SK-N-MC (cell line): Measurements from ENCODE around the gene PDIA6.

ENCODE experiments used
- DNase-seq: peaks from one replicate; pipeline ENCODE4 v3.0.0-alpha.2; 2011; ENCODE audit warnings: low read depth, low spot score
- H3K27ac ChIP-seq: fragments of 200-600 bp; sonication (generic); 2 replicates; pipeline ENCODE4 v1.5.1; 2016; ENCODE audit warnings: mixed run types
- H3K36me3 ChIP-seq: fragments of 200-600 bp; sonication (generic); 2 replicates; pipeline ENCODE4 v1.6.1; 2017; ENCODE audit warnings: antibody characterized with exemption, low read length, mixed read lengths; ENCODE audit not compliant: insufficient read depth
- H3K4me3 ChIP-seq: fragments of 200-600 bp; sonication (generic); 2 replicates; pipeline ENCODE4 v1.5.1; 2016
- H3K9ac ChIP-seq: fragments of 200-600 bp; sonication (generic); 2 replicates; pipeline ENCODE4 v1.8.0; 2017; ENCODE audit warnings: mixed run types, mixed read lengths; ENCODE audit not compliant: insufficient read length
- H3K9me3 ChIP-seq: fragments of 200-600 bp; sonication (generic); 2 replicates; pipeline ENCODE4 v1.6.1; 2017; ENCODE audit warnings: low read depth, mild to moderate bottlenecking, antibody characterized with exemption, low read length, moderate library complexity, mixed read lengths
- EZH2 ChIP-seq: fragments of 200-600 bp; sonication (generic); IDR thresholded peaks from one replicate; pipeline ENCODE4 v1.6.1; 2017; ENCODE audit warnings: antibody characterized with exemption
- FOXP2 ChIP-seq: optimal IDR thresholded peaks from 2 replicates; pipeline ENCODE3; 2011; ENCODE audit warnings: mild to moderate bottlenecking, moderate library complexity; ENCODE audit not compliant: insufficient read depth; ENCODE audit errors: extremely low read length, control extremely low read depth
- POLR2AphosphoS5 ChIP-seq: IDR thresholded peaks from 2 replicates; pipeline ENCODE4 v1.6.1; 2012; ENCODE audit warnings: mild to moderate bottlenecking, low read depth, low read length, borderline replicate concordance

The PDIA6 gene

GRCh38 chr2:10740226-10740625, 72.4 kb downstream of the PDIA6 start:
- Histone ChIP-seq H3K9me3 (no peaks in the 10 kb centered on the region), H3K36me3 (no peaks in the 10 kb centered on the region), H3K27ac (no peak overlapping the region), H3K9ac (no peak overlapping the region), H3K4me3 (no peak overlapping the region)
- TF ChIP-seq FOXP2: no peak
- no peak for TF ChIP-seq EZH2
- no peak for TF ChIP-seq POLR2AphosphoS5
- DNase-seq: no peak

- no peak for DNase-seq
- no peak overlapping the region for H3K27ac ChIP-seq
- no peak overlapping the region for H3K9ac ChIP-seq
- TF ChIP-seq FOXP2 (no peak), EZH2 (no peak), POLR2AphosphoS5 (no peak)
- no peaks in the 10 kb centered on the region for H3K36me3 ChIP-seq
- H3K4me3 ChIP-seq: no peak overlapping the region
- no peaks in the 10 kb centered on the region for H3K9me3 ChIP-seq
Observed at GRCh38 chr2:10738192-10738591, 74.4 kb downstream of the PDIA6 start.

GRCh38 chr2:10733980-10734379, 78.6 kb downstream of the PDIA6 start:
- DNase-seq: no peak

GRCh38 chr2:10733566-10733925, 79.0 kb downstream of the PDIA6 start:
- Histone ChIP-seq H3K27ac (no peak overlapping the region), H3K36me3 (no peaks in the 10 kb centered on the region), H3K9me3 (no peaks in the 10 kb centered on the region), H3K9ac (no peak overlapping the region), H3K4me3 (no peak overlapping the region)
- TF ChIP-seq POLR2AphosphoS5 (no peak), EZH2 (no peak), FOXP2 (no peak)
- DNase-seq: no peak

More at GRCh38 chr2:10733980-10734379, 78.6 kb downstream of the PDIA6 start:
- Histone ChIP-seq H3K9ac (no peak overlapping the region), H3K36me3 (no peaks in the 10 kb centered on the region), H3K27ac (no peak overlapping the region), H3K4me3 (no peak overlapping the region), H3K9me3 (no peaks in the 10 kb centered on the region)
- TF ChIP-seq POLR2AphosphoS5 (no peak), EZH2 (no peak), FOXP2 (no peak)
